Fibroblast of peridontal ligament (primary cell): ENCODE measurements around the gene MLLT6.
"Not testable (repeated sequence)": the region's sequence is repeated elsewhere in the genome, so short reads cannot be mapped to it uniquely, and the experiment has no call there.

Experiments used
- DNase-seq: peaks from one replicate; pipeline ENCODE4 v3.0.0-alpha.2; 2010; ENCODE audit errors: extremely low read depth

MLLT6 gene

DNA sequence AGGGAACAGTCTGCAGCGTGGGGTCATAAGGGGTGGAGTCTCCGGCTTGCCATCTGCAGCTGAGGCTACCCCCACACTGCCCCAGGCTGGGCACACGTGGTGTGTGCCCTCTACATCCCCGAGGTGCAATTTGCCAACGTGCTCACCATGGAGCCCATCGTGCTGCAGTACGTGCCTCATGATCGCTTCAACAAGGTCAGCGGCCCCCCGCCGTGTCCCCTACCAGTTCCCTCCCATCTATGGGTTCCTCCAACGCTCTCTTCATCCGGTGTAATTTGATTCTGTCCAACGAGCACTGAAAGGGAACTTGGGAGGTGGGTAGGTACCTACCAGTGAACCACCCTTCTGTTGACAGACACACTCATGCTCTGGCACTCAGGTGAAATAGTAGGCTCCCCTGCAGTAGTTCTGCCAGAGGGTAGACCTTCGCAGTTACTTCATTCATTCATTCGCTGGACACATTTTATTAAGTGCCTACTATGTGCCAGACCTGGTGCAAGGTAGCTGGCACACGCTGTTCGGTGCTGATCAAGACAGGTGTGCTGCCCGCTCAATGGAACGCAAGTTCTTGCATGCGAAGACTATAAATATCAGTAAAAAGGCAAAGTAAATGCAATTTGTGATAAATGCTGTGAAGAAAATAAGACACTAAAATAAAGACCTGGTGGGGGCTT lies 2.7 kb downstream of the MLLT6 start:
- DNase-seq: no peak

DNA sequence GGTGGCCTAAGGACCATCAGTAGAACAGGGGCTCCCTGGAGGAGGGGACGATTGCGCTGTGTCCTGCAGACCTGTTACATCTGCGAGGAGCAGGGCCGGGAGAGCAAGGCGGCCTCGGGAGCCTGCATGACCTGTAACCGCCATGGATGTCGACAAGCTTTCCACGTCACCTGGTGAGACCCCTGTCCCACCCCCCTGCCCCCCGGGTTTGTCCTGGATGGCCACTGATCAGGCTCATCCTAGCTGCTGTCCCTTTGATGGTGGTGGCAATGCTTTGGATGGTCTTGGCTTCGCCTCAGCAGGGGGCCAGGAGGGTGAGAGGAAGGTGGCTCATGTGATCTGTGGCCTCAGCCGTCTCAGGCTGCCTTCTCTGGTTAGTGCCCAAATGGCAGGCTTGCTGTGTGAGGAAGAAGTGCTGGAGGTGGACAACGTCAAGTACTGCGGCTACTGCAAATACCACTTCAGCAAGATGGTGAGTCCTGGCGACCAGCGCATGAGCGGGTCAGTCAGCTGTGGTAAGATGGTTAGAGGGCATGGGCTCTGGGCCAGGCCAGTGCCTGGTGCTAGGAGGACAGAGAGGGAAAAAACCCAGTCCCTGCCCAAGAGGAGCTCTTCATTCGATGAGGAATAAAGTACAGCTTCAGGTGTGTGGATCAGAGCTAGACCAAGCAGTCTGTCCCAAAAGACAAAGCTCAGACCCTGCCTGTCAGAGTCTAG lies 4.2 kb downstream of the MLLT6 start:
- DNase-seq: no peak

DNA sequence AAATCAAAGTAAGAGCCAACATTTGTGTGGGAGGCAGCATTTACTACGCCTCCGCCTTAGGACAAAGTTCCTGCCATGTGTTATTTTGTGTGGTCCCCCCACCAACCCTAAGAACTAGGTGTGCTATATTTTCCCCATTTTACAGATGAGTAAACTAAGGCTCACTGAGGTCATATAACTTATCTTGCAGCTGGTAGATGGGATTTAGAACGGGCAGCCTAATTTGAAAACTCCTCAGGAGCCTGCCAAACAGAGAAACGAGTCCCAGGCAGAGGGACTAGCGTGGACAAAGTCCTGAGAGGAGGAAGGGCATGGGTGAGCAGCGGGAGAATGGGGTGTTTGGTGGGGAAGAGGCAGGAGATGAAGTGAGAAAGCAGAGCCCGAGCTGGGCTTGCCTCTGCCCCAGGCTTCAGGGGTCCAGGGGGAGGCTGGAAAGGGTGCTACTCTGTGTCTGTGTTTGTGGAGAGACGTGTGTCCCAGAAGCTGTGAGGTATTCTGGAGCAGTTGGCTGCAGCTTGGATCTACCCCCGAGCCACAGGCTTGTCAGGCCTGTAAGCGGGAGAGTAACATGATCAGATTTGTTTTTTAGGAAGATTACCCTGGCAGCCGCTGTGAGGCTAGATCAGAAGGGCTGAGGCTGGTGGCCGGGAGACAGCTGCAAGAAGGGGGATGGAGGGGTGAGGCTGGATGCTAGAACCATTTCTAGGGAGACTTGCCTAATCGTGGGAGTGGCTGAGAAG lies 5.0 kb downstream of the MLLT6 start:
- DNase-seq: no peak

GRCh38 chr17:38710604-38710962 lies 5.5 kb downstream of the MLLT6 start:
- no peak for DNase-seq

DNA sequence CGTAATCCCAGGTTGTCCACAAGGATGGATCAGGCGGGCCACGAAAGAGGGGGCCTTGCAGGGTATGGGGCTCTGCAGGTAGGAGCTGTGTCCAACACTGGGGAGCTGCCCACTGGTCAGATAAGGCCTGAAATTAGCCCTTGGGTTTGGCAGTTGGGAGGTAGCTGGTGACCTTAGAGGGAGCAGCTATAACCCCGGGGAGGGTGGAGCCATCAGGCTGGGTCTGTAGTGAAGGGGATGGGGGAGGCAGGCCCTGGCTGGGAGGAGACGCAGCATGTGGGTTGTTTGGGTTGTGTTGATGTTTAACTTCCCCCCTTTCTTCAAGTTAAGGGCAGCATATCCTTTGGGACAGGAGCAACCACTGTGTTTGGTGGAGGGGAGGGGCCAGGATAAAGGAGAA lies 5.9 kb downstream of the MLLT6 start:
- no peak for DNase-seq

- DNase-seq: no peak
Observed at GRCh38 chr17:38711792-38712571, 6.9 kb downstream of the MLLT6 start.

DNA sequence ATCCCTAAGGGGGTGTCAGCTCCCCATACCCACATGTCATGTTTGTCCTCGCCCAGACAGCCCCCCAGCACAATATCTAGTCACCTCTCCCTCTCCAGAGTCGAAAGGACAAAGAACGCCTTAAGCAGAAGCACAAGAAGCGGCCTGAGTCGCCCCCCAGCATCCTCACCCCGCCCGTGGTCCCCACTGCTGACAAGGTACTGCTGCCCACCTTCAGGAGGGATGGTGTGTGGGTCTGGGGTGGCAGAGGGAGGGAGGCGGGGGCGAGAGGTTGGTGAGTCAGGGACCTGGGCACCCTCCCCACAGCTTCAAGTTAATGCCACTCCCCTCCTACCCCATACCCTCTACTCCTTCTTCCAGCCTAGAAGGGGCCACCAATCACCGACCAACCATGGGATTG lies 7.5 kb downstream of the MLLT6 start:
- no peak for DNase-seq

DNA sequence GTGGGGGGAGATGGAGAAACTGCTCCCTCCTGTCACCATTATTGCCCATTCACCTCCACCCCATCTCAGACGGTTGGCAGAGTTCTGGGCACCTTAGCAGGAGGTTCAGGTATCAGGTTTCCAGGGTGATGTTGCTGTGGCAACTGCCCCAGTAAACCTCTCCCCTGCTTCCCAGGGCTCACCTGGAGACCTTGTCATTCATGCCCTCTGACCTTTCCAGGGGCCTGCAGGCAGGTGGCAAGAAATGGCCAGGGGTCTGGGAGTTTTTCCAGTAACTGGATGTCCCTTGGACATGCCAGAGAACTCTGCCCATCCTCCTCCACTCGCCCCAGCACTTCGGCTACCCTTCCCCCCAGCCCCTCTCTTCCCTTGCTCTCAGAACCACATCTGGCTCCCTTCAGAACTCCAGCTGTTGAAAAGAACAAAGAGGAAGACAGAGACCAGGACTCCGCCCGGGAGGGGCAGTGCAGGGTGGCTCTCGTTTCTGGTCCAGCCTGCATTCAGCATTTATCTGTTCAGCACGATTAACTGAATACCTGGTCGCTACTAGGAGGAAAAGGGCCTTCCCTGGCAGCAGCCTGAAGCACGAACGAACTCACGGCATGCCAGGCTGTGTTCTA lies 8.5 kb downstream of the MLLT6 start:
- DNase-seq: no peak

- DNase-seq: no peak
Observed at GRCh38 chr17:38715216-38715943, 10.3 kb downstream of the MLLT6 start.

- DNase-seq: no peak
Observed at GRCh38 chr17:38716368-38717005, 11.4 kb downstream of the MLLT6 start.

DNA sequence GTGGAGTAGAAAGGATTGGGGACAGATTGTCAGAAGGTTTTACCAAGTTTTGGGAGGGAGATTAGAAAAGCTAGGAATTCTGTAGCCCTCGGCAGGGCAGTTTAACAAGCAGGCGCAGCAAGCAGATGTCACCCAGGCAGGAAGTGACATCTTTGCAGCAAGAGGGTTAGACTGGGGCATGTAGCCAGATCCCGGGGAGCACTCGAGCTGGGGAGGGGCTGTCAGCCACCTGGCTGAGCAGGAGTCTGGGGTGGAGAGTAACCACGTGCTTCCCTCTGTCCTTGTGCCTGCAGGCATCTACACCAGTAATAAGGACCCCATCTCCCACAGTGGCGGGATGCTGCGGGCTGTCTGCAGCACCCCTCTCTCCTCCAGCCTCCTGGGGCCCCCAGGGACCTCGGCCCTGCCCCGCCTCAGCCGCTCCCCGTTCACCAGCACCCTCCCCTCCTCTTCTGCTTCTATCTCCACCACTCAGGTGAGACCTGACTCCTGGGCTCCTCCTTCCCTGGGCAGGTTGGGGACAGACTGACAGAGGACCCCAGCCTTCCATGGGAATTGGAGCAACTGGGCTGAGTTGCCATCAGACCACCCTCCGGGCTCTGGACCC lies 12.2 kb downstream of the MLLT6 start:
- no peak for DNase-seq

GRCh38 chr17:38719289-38719942 lies 14.3 kb downstream of the MLLT6 start:
- DNase-seq: no peak

GRCh38 chr17:38719943-38720641 lies 15.0 kb downstream of the MLLT6 start:
- no peak for DNase-seq

- no peak for DNase-seq
Observed at GRCh38 chr17:38720941-38721340, 15.9 kb downstream of the MLLT6 start.

DNA sequence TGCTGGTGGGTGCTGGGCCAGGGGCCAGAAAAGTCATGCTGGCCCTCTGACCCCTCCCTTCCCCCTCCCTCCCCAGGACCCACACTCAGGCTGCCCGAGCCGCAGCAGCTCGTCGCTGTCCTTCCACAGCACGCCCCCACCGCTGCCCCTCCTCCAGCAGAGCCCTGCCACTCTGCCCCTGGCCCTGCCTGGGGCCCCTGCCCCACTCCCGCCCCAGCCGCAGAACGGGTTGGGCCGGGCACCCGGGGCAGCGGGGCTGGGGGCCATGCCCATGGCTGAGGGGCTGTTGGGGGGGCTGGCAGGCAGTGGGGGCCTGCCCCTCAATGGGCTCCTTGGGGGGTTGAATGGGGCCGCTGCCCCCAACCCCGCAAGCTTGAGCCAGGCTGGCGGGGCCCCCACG lies 16.7 kb downstream of the MLLT6 start:
- no peak for DNase-seq

GRCh38 chr17:38724337-38724988 lies 19.4 kb downstream of the MLLT6 start:
- DNase-seq: no peak

- DNase-seq: no peak
Observed at GRCh38 chr17:38725066-38725465, 20.0 kb downstream of the MLLT6 start.

DNA sequence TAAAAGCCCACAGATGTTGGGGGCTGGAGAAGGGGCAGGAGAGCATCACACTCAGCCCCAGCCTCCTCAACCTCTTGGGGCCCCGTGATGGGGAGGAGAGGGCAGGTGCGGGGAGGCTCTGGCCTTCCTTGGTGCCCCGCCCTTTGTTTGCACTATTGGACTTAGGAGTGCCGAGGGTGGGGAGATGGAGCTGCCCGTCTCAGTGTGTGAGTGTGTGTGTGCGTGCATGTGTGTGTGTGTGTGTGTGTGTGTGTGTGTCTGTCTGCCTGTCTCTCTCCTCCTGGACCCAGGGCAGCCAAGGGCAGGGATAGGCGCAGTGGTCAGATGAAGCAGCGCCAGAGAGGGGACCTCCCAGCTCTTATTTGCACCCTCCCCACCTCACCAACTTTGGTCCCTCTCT lies 21.1 kb downstream of the MLLT6 start:
- not testable (repeated sequence) for DNase-seq
